ENCODE measurements around the gene CEP70.
A peak's percentile ranks its signal among the peaks of the same experiment; 100 is the strongest.

Gene CEP70

GRCh38 chr3:138477120-138477519 is 116.9 kb downstream of the CEP70 start:
- no peaks in the 10 kb centered on the region for H3K4me1 ChIP-seq (ENCODE audit: control insufficient read depth, low read depth, low read length)
- no peak overlapping the region for H3K9ac ChIP-seq (ENCODE audit: low read length)
- no peak overlapping the region for H3K23ac ChIP-seq (ENCODE audit: low read length)
- DNase-seq = peak; percentile 25
- H2BK5ac ChIP-seq (ENCODE audit: low read length) = no peak overlapping the region
- no peak overlapping the region for H2BK120ac ChIP-seq (ENCODE audit: low read depth, low read length)
- no peak overlapping the region for H3K4me2 ChIP-seq (ENCODE audit: low read length)
- H4K5ac ChIP-seq (ENCODE audit: low read length) = no peak overlapping the region
- H3K27me3 ChIP-seq (ENCODE audit: insufficient read depth, low read length, poor library complexity) = no peaks in the 10 kb centered on the region
- no peaks in the 10 kb centered on the region for H3K79me2 ChIP-seq (ENCODE audit: control insufficient read depth, insufficient read depth, low read length)
- H2AK5ac ChIP-seq (ENCODE audit: low read length) = no peak overlapping the region
- H3K4ac ChIP-seq (ENCODE audit: low read depth, low read length) = no peak overlapping the region
- no peak overlapping the region for H3K27ac ChIP-seq (ENCODE audit: low read depth, low read length)
- no peak overlapping the region for H3K56ac ChIP-seq (ENCODE audit: low read length)
- no peaks in the 10 kb centered on the region for H3K36me3 ChIP-seq (ENCODE audit: control insufficient read depth, insufficient read depth, low read length)
- no peak overlapping the region for H2BK15ac ChIP-seq (replicated peaks; ENCODE audit: low read depth)
- no peak overlapping the region for H3K4me3 ChIP-seq (ENCODE audit: low read length)
- no peak overlapping the region for H3K18ac ChIP-seq (ENCODE audit: low read length)
- H3K79me1 ChIP-seq (ENCODE audit: low read length) = no peaks in the 10 kb centered on the region
- H4K8ac ChIP-seq (ENCODE audit: low read depth, low read length) = no peak overlapping the region

DNA sequence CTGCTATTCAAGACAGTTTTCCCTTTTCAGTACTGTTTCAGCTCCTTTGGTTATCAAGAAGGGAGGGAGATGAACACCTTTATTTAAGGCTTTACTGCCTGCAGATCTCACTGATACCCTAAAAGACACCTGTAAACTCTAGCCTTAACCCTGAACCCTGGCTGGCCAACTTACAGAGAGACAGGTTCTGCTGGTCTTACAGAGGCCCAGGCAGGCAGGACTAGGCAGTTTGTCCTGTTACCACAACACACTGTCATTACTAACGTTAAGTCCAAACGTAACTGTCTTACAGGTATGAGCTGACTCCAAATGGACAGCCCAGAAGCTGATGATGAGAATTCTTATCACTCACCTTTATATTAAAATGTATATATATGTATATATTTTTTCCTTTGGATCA is 117.5 kb downstream of the CEP70 start:
- no peak overlapping the region for H4K8ac ChIP-seq (ENCODE audit: low read depth, low read length)
- H2AK5ac ChIP-seq (ENCODE audit: low read length) = no peak overlapping the region
- no peak overlapping the region for H3K4me3 ChIP-seq (ENCODE audit: low read length)
- no peaks in the 10 kb centered on the region for H3K36me3 ChIP-seq (ENCODE audit: control insufficient read depth, insufficient read depth, low read length)
- H3K27me3 ChIP-seq (ENCODE audit: insufficient read depth, low read length, poor library complexity) = no peaks in the 10 kb centered on the region
- H3K23ac ChIP-seq (ENCODE audit: low read length) = no peak overlapping the region
- no peaks in the 10 kb centered on the region for H3K79me1 ChIP-seq (ENCODE audit: low read length)
- H3K18ac ChIP-seq (ENCODE audit: low read length) = no peak overlapping the region
- H2BK15ac ChIP-seq (replicated peaks; ENCODE audit: low read depth) = no peak overlapping the region
- no CpG with 5 or more reads among the region's 2 CpGs for WGBS (ENCODE audit: extremely low coverage, insufficient coverage, low lambda C conversion rate)
- H3K79me2 ChIP-seq (ENCODE audit: control insufficient read depth, insufficient read depth, low read length) = no peaks in the 10 kb centered on the region
- H3K27ac ChIP-seq (ENCODE audit: low read depth, low read length) = no peak overlapping the region
- H3K9ac ChIP-seq (ENCODE audit: low read length) = no peak overlapping the region
- no peak overlapping the region for H3K4ac ChIP-seq (ENCODE audit: low read depth, low read length)
- no peak overlapping the region for H2BK120ac ChIP-seq (ENCODE audit: low read depth, low read length)
- H3K4me1 ChIP-seq (ENCODE audit: control insufficient read depth, low read depth, low read length) = no peaks in the 10 kb centered on the region
- DNase-seq = no peak
- H3K4me2 ChIP-seq (ENCODE audit: low read length) = no peak overlapping the region
- no peak overlapping the region for H4K5ac ChIP-seq (ENCODE audit: low read length)
- no peak overlapping the region for H3K56ac ChIP-seq (ENCODE audit: low read length)
- no peak overlapping the region for H2BK5ac ChIP-seq (ENCODE audit: low read length)

DNA sequence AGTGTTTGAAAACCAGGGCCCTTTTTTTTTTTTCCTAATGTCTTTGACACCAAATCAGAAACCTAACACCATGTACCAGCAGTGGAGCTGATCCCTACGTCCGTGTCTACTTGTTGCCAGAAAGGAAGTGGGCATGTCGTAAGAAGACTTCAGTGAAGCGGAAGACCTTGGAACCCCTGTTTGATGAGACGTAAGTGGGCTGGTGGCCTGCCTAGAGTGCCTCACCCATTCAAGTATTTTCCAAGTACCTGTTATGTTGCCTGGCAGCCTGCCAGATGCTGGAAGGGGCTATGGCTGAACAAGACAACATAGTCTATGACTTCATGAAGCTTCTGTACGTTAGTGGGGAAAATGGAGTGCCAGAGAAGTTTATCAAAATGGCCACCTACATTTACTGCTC is 119.9 kb downstream of the CEP70 start:
- Histone ChIP-seq H2BK120ac (ENCODE audit: low read depth, low read length) (no peak overlapping the region), H2BK5ac (ENCODE audit: low read length) (no peak overlapping the region), H3K56ac (ENCODE audit: low read length) (no peak overlapping the region), H3K36me3 (ENCODE audit: control insufficient read depth, insufficient read depth, low read length) (no peaks in the 10 kb centered on the region), H2BK15ac (replicated peaks; ENCODE audit: low read depth) (no peak overlapping the region), H3K4me2 (ENCODE audit: low read length) (no peak overlapping the region), H3K18ac (ENCODE audit: low read length) (no peak overlapping the region), H3K79me2 (ENCODE audit: control insufficient read depth, insufficient read depth, low read length) (no peaks in the 10 kb centered on the region), H3K4me1 (ENCODE audit: control insufficient read depth, low read depth, low read length) (no peaks in the 10 kb centered on the region), H4K8ac (ENCODE audit: low read depth, low read length) (no peak overlapping the region), H3K23ac (ENCODE audit: low read length) (no peak overlapping the region), H3K27me3 (ENCODE audit: insufficient read depth, low read length, poor library complexity) (no peaks in the 10 kb centered on the region), H3K4ac (ENCODE audit: low read depth, low read length) (no peak overlapping the region), H2AK5ac (ENCODE audit: low read length) (no peak overlapping the region), H3K79me1 (ENCODE audit: low read length) (no peaks in the 10 kb centered on the region), H4K5ac (ENCODE audit: low read length) (no peak overlapping the region), H3K9ac (ENCODE audit: low read length) (no peak overlapping the region), H3K4me3 (ENCODE audit: low read length) (no peak overlapping the region), H3K27ac (ENCODE audit: low read depth, low read length) (no peak overlapping the region)
- whole genome bisulfite sequencing (ENCODE audit: extremely low coverage, insufficient coverage, low lambda C conversion rate) = no CpG with 5 or more reads among the region's 6 CpGs
- no peak for DNase-seq

- no peaks in the 10 kb centered on the region for H3K4me1 ChIP-seq (ENCODE audit: control insufficient read depth, low read depth, low read length)
- H3K4ac ChIP-seq (ENCODE audit: low read depth, low read length) = no peak overlapping the region
- H3K27me3 ChIP-seq (ENCODE audit: insufficient read depth, low read length, poor library complexity) = no peaks in the 10 kb centered on the region
- no peak for DNase-seq
- no peak overlapping the region for H3K18ac ChIP-seq (ENCODE audit: low read length)
- no peak overlapping the region for H3K23ac ChIP-seq (ENCODE audit: low read length)
- no peak overlapping the region for H2BK15ac ChIP-seq (replicated peaks; ENCODE audit: low read depth)
- H3K4me3 ChIP-seq (ENCODE audit: low read length) = no peak overlapping the region
- no peaks in the 10 kb centered on the region for H3K36me3 ChIP-seq (ENCODE audit: control insufficient read depth, insufficient read depth, low read length)
- H3K79me2 ChIP-seq (ENCODE audit: control insufficient read depth, insufficient read depth, low read length) = no peaks in the 10 kb centered on the region
- H3K9ac ChIP-seq (ENCODE audit: low read length) = no peak overlapping the region
- no peak overlapping the region for H3K56ac ChIP-seq (ENCODE audit: low read length)
- no peaks in the 10 kb centered on the region for H3K79me1 ChIP-seq (ENCODE audit: low read length)
- H3K27ac ChIP-seq (ENCODE audit: low read depth, low read length) = no peak overlapping the region
- no peak overlapping the region for H4K5ac ChIP-seq (ENCODE audit: low read length)
- H2AK5ac ChIP-seq (ENCODE audit: low read length) = no peak overlapping the region
- no peak overlapping the region for H2BK5ac ChIP-seq (ENCODE audit: low read length)
- H3K4me2 ChIP-seq (ENCODE audit: low read length) = no peak overlapping the region
- no CpG with 5 or more reads among the region's 8 CpGs for WGBS (ENCODE audit: extremely low coverage, insufficient coverage, low lambda C conversion rate)
- H4K8ac ChIP-seq (ENCODE audit: low read depth, low read length) = no peak overlapping the region
- no peak overlapping the region for H2BK120ac ChIP-seq (ENCODE audit: low read depth, low read length)
Measured at GRCh38 chr3:138473391-138473790, 120.7 kb downstream of the CEP70 start.

DNA sequence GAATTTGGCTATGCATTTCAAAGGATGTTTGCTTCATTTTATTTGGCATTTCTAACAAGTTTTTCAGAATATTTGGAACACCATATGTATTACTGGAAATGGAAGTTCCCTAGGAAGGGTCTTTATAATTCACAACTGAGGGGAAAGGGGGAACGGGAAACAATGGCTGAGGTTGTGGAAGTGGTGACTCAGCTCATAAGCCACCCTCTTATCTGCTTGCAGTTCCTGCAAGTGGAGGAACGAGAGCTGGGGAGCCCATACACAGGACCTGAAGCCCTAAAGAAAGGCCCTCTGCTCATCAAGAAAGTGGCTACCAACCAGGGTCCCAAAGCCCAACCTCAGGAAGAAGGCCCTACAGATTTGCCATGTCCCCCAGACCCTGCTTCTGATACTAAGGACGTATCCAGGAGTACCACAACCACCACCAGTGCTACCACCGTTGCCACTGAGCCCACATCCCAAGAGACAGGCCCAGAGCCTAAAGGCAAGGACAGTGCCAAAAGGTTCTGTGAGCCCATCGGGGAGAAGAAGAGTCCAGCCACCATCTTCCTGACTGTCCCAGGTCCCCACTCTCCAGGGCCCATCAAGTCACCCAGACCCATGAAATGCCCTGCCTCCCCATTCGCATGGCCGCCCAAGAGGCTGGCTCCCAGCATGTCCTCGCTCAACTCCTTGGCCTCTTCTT is 121.8 kb downstream of the CEP70 start:
- Histone ChIP-seq H2BK120ac (ENCODE audit: low read depth, low read length) (no peak overlapping the region), H3K56ac (ENCODE audit: low read length) (no peak overlapping the region), H4K8ac (ENCODE audit: low read depth, low read length) (no peak overlapping the region), H3K36me3 (ENCODE audit: control insufficient read depth, insufficient read depth, low read length) (no peaks in the 10 kb centered on the region), H3K79me1 (ENCODE audit: low read length) (no peaks in the 10 kb centered on the region), H3K27ac (ENCODE audit: low read depth, low read length) (no peak overlapping the region), H2AK5ac (ENCODE audit: low read length) (no peak overlapping the region), H3K4me2 (ENCODE audit: low read length) (no peak overlapping the region), H3K18ac (ENCODE audit: low read length) (no peak overlapping the region), H3K4ac (ENCODE audit: low read depth, low read length) (no peak overlapping the region), H3K9ac (ENCODE audit: low read length) (no peak overlapping the region), H3K79me2 (ENCODE audit: control insufficient read depth, insufficient read depth, low read length) (no peaks in the 10 kb centered on the region), H3K4me3 (ENCODE audit: low read length) (no peak overlapping the region), H4K5ac (ENCODE audit: low read length) (no peak overlapping the region), H2BK15ac (replicated peaks; ENCODE audit: low read depth) (no peak overlapping the region), H3K23ac (ENCODE audit: low read length) (no peak overlapping the region), H3K27me3 (ENCODE audit: insufficient read depth, low read length, poor library complexity) (no peaks in the 10 kb centered on the region), H3K4me1 (ENCODE audit: control insufficient read depth, low read depth, low read length) (no peaks in the 10 kb centered on the region), H2BK5ac (ENCODE audit: low read length) (no peak overlapping the region)
- no CpG with 5 or more reads among the region's 8 CpGs for WGBS (ENCODE audit: extremely low coverage, insufficient coverage, low lambda C conversion rate)
- no peak for DNase-seq

- Histone ChIP-seq H3K23ac (ENCODE audit: low read length) (no peak overlapping the region), H2BK120ac (ENCODE audit: low read depth, low read length) (no peak overlapping the region), H3K4me1 (ENCODE audit: control insufficient read depth, low read depth, low read length) (no peaks in the 10 kb centered on the region), H2BK5ac (ENCODE audit: low read length) (no peak overlapping the region), H2BK15ac (replicated peaks; ENCODE audit: low read depth) (no peak overlapping the region), H3K18ac (ENCODE audit: low read length) (no peak overlapping the region), H3K27ac (ENCODE audit: low read depth, low read length) (no peak overlapping the region), H4K8ac (ENCODE audit: low read depth, low read length) (no peak overlapping the region), H2AK5ac (ENCODE audit: low read length) (no peak overlapping the region), H3K4me3 (ENCODE audit: low read length) (no peak overlapping the region), H3K79me2 (ENCODE audit: control insufficient read depth, insufficient read depth, low read length) (no peaks in the 10 kb centered on the region), H4K5ac (ENCODE audit: low read length) (no peak overlapping the region), H3K4me2 (ENCODE audit: low read length) (no peak overlapping the region), H3K9ac (ENCODE audit: low read length) (no peak overlapping the region), H3K56ac (ENCODE audit: low read length) (no peak overlapping the region), H3K36me3 (ENCODE audit: control insufficient read depth, insufficient read depth, low read length) (no peaks in the 10 kb centered on the region), H3K27me3 (ENCODE audit: insufficient read depth, low read length, poor library complexity) (no peaks in the 10 kb centered on the region), H3K4ac (ENCODE audit: low read depth, low read length) (no peak overlapping the region), H3K79me1 (ENCODE audit: low read length) (no peaks in the 10 kb centered on the region)
- no CpG with 5 or more reads among the region's 1 CpG for WGBS (ENCODE audit: extremely low coverage, insufficient coverage, low lambda C conversion rate)
- no peak for DNase-seq
Measured at GRCh38 chr3:138471481-138471880, 122.6 kb downstream of the CEP70 start.

Measured in mesendoderm (in vitro differentiated cells).